GM18951 (cell line): ENCODE results near the gene AP1M1.

ENCODE experiments used
- POLR2A ChIP-seq: IDR thresholded peaks from 4 replicates; pipeline ENCODE4 v1.6.1; 2011; ENCODE audit warnings: mild to moderate bottlenecking; ENCODE audit not compliant: insufficient read length, insufficient read depth; ENCODE audit errors: extremely low read depth
- in situ Hi-C: fragments of 300-500 bp; cut with MboI; formaldehyde crosslinking; loops from one replicate; pipeline ENCODE4 v1.12.0; 2022; ENCODE audit warnings: low sequenced_read_pairs, mixed read lengths, inconsistent platforms; ENCODE audit not compliant: unreplicated experiment

The AP1M1 gene

DNA sequence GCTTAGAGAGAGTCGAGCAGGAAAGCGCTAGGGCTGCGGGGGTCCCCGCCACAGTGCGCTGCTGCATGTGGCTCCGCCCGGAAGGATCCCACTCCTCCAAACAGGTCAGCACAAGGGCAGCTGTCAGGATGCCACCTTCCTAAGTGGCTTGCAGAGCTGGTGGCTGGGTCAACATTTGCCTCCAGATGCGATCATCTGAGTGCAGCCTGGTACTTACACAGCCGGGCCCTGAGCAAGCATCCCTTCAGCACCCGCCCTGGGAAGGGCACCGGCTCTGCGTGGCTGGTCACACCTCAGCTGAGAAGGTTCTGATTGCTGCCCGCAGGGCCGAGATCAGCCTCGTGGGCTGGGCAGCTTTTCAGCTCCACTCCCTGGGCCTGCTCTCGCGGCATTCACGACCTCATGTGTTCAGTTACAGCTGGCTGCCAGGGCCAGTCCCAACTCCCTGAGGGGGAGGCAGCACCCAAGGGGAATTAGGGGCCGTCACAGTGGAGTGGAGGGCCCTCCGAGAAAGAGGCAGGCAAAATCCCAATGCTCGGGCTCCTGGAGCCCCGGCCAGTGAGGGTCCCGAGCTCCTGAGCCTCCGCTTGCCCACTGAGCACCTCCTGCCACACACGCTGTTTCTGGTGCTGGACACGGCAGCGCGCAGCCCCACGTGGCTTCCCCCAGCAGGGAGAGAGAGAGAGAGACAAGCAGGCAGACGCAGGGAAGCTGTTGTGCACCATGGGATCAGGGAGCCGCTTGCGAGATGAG is 26.8 kb downstream of the AP1M1 start:
- in situ Hi-C loops, result no loop called here

DNA sequence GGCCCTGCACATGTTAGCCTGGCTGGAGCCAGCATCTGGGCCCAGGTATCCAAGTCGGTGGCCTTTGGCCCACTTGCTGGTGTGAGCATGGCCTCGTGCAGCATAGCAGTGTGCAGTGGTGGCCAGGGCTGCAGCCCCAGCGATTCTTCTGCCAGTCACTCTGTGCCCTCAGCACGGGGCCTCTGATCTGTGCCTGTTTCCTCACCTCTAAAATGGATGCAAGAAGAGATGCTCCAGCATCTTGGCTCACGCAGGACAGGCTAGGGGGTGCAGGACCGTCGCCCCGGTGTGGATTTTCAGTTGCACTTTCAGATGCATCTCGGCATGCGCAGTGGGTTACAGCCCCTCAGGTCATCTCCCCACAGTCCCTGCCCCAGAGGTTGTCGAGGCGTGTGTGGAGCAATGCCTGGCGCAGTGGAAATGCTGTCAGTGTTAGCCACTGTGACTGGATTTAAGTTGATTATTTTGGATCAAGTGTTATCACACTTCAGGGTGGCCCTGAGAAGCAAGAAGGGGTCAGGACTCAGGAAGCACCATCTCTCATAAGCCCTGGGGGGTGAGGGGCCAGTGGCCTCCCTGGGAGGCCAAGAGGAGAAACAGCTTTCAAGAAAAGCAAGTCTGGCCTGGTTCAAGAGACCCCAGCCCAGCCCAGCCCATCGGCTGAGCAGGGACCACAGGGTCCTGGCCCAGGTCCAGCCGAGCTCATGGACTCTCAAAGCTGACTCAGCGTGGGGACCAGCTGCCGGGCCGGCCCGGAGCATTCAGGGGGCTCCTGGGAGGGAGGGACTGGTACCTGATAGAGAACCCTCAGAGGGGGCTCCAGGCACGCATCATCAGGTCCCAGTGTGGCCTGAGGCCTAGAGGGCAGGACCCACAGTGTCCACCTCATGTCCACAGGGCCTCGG is 27.8 kb downstream of the AP1M1 start:
- TF ChIP-seq POLR2A, result no peak
- in situ Hi-C loops, result no loop called here

More for the DNA sequence above, 26.8 kb downstream of the AP1M1 start:
- no peak for TF ChIP-seq POLR2A

DNA sequence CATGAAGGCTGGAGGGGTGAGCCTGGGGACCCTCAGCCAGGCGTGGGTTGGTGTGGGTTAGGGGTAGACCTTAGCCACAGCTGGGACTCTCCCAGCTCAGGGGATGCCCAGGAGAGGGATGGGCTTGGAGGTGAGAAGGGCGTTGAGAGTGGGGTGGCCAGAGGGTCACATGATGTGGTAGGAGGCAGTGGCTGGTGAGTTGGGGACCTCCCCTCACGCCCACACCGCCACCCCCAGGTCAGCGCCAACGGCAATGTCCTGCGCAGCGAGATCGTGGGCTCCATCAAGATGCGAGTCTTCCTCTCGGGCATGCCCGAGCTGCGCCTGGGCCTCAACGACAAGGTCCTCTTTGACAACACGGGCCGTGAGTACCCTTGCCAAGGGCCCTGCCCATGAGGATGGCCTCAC is 28.5 kb downstream of the AP1M1 start:
- in situ Hi-C loops, result no loop called here
- no peak for TF ChIP-seq POLR2A

DNA sequence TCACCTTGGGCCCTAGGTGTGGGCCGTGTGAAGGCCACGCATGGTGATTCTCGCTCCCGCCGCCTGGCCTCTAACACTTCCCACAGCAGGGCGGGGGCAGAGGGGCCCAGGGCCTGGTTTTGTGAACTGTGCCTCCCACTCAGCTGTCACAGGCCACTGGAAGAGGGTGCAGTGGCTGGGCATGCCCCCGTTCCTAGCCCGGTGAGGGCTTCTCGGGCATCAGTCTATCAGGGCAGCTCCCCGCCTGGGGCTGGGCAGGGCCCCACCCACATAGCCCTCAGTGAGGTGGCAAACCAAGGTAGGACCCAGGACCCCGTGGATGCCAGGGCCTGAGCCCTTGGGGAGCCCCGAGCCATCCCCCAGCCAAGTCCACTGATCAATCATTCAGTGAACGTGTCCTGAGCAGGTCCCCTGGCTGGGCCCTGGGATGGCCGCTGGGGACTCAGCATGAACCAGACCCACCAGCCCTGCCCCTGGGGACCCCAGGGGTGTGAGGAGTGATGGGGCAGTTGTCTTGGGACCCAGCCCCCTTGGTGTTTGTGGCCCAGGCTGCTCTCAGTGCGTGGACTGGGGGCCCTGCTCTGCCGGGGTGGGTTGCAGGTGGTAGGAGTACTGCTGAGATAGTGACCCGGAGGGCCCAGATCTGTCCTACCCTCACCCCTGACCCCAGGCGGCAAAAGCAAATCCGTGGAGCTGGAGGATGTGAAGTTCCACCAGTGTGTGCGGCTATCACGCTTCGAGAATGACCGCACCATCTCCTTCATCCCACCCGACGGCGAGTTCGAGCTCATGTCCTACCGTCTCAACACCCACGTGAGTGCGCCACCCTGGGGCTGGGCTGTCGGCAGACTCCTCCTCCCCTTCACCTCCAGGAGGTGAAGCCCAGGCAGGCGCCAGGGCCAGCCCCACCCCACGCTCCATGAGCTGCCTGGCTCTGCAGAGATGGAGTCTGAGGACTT is 29.4 kb downstream of the AP1M1 start:
- no peak for TF ChIP-seq POLR2A
- in situ Hi-C loops, result no loop called here

DNA sequence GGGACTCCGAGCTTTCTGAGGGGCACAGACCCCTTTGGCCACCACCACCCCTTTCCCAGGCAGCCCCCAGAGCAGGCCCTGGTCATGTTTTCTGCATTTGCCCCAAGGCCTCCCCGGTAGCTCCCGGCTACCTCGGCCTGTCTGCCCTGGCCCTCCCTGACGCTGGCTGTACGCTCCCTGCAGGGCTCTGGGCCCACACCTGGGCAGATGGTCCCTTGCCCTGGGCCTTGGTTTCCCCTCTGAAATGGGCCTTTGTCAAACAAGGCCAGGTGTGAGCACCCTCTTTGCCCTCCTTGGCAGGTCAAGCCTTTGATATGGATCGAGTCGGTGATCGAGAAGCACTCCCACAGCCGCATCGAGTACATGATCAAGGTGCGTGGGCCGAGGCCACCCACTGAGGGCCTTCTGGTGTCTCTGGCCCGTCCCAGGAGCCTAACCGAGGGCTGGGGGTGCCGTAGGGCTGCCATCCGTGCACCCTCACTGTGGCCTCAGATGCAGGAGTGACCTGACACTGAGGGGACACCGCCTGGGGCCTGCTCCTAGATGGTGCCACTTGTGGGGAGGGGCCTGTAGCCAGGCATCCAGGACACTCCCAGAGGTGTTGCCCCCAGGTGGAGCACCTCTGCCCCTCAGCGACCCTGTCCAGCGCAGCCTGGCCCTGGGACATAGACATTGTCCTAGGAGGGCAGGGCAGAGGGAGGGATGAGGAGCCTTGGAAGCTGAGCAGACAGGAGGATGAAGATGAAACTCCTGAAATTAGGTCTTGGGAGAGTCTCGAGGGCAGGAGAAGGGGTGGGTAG is 30.3 kb downstream of the AP1M1 start:
- in situ Hi-C loops, result no loop called here
- no peak for TF ChIP-seq POLR2A

DNA sequence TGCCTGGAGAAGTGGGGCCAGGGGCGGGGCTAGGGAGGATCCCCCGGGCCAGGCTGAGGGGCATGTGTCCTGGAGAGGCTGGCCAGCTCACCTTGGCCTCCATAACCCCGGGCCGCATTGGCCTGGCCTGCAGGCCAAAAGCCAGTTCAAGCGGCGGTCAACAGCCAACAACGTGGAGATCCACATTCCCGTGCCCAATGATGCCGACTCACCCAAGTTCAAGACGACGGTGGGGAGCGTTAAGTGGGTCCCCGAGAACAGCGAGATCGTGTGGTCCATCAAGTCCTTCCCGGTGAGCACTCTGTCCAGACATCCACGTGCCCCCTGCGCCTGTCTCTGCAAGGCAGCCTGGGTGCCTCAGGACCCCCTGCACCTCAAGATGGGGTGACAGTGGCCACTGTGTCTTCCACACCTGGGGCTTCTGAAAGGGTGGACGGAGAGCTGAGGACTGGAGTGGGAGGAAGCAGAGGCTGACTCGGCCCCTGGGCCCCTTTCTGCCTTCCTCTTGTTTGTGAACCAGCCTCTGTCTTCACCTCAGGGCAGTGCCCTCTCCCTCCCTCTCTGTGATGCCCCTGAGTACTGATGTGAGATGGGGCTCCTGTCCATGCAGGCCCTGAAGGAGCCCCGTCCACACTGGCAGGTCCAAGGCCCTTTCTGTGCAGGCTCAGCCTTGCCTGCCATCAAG is 31.1 kb downstream of the AP1M1 start:
- TF ChIP-seq POLR2A, result no peak
- in situ Hi-C loops, result no loop called here

DNA sequence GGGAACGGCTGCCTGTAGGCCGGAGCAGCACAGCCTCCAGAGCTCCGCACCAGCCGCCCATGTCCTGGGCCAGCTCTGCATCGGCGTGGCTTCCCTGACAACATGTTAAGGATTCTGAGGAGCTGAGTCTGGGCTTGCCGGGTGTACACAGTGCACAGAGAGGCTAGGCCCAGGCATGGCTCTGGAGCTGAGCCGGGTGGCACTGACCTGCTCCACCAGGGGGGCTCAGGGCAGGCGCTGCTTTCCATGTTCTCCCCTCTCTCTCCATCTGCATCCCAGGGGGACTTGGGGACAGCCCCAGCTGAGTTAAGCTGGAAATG is 31.6 kb downstream of the AP1M1 start:
- in situ Hi-C loops, result no loop called here
- no peak for TF ChIP-seq POLR2A

DNA sequence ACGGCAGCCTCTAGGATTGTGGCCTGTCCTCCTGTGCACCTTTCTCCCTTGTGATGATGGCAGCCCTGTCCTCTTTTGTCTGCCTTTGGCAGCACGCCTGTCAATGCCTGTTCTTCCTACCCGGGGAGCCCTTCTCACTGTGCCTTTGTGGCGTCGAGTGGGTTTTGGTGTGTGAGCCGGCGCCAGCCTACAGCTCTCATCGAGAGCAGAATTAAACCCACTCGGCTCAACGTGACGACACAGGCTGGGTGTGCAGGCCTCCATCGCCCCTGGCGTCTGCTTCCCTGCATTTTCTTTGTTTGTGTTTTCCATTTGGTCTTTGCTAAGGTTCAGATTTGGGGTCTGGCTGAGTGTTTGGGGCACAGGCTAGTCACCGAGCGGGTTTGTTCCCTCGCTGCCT is 34.4 kb downstream of the AP1M1 start:
- no peak for TF ChIP-seq POLR2A
- in situ Hi-C loops, result no loop called here

DNA sequence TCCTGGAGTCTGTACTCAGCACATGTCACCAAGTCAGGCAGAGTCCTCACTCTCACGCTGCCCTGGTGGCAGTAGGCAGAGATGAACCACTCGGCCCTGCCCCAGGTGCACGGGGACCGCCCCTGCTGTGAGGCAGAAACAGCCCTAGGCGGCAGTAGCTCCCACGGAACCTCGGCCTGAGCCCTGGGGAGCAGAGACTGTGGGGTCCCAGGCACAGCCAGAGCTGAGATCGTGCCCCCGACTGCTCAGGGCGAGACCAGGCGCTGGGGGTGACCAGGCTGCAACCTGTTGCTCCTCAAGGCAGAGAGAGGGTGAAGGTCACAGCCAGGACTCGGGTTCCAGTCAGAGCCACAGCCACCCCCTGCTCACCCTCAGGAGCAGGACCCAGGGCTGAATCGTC is 34.9 kb downstream of the AP1M1 start:
- TF ChIP-seq POLR2A, result no peak
- in situ Hi-C loops, result no loop called here

DNA sequence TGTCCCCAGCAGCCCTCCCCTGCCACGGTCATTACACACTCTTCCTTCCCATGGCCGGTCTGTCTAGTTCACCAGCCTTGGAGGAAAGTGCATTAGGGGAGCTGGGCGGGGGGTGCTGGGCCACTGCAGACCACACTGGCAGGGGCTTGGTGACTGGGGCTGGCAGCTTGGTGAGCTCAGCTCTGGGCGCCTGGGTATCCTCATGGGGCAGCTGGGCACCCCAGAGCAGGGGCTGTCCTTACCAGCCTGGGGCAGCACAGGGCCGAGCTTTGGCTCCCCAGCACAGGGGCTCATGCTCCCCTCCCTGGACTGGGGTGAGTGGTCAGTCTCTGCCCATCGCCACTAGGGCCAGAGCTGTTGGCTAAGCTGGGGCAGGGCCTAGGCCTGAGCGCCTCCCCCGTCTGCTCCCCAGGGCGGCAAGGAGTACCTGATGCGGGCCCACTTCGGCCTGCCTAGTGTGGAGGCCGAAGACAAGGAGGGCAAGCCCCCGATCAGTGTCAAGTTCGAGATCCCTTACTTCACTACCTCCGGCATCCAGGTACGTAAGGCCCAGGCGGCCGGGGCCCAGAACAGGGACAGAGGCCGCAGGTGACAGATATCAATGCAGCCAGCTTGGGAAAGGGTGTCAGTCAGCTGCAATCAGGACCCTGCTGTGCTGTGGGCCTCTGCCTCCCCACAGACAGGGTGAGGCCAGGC is 35.5 kb downstream of the AP1M1 start:
- in situ Hi-C loops, result no loop called here
- no peak for TF ChIP-seq POLR2A

DNA sequence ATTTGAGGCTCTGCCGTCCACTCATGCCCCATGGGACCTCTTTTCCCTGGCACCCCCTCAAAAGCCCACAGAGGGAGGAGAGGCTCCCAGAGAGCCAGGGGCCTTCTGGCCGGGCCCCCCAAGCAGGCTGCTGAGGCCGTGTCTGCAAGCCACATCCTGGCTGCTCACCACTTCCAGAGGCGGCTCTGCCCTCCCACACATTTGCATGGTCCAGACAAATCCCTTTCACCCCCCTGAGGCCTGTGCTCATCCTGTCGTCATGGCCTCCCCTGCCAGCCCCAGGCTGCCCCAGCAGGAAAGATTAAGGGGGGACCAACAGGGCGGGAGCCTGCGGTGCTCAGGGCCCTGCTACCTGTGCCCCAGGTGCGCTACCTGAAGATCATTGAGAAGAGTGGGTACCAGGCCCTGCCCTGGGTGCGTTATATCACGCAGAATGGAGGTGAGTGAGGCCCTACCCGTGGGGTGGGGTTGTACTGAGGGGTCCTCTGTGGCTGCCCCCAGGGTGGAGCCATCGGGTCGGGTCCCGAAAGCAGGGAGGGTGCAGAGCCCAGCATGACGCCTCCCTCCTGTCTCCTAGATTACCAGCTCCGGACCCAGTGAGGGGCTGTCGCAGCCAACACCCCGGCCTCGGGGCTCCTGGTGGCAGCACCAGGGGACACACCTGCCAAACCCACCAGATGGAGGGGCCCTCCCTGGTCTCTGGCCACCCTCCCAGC is 36.3 kb downstream of the AP1M1 start:
- in situ Hi-C loops, result no loop called here
- no peak for TF ChIP-seq POLR2A
